Dermis microvascular lymphatic vessel endothelial cell (primary cell): Measurements from ENCODE around the gene HIVEP2. TPM values are rescaled to one million over a fixed set of nuclear protein-coding genes. Genes with fewer than 3 reads are reported as not detected.

Source experiments
- DNase-seq, 2 donors: peaks; one replicate each; pipeline versions ENCODE4 v3.0.0 to v3.0.0-alpha.2; 2010; ENCODE audit warnings: low read depth in 2 of 2
- total RNA-seq: library from RNA; depleted of rRNA; stranded (reverse); fragments of >200 nt; gene quantifications from 2 replicates; pipeline ENCODE4 v1.2.1, GENCODE V29; 2014

HIVEP2 gene
- total RNA-seq, 1 donor from 2014 or later = 5.5 TPM

DNA sequence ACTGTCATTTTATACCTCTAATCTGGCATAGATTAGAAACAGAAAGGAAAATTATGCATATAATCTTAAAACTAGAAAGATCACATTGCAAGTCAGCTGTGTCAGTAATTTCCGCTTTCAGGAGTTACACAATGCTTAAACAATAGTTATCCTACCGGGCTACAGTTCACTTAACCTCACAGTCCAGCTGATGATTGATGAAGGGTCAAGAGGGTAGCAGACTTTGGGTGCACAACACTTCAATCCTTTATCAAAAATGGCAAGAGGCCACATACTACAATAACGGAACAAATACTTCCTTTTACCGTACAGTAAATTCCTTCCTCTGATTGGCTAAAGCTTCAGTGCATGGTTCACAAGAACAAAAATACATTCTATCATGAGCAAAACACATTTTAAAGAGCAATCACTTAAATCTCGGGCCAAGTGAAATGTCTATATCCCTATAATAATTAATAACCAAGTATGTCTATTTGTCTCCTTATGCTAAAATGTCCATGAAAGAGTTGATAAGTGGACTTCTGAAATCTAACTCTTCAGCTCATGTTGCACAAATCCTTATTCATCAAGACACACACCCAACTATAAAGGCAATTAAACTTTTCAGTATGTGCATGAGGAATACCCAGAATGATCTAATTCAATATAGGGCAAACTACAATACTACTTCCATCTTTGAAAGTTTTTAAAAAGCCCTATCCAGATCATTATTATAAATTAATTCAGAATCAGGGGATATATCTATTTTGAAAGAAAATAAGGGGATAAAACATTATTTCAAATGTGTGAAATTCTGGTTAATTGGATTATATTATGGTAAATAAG, 76.8 kb downstream of the HIVEP2 start:
- peak; percentile 99 for DNase-seq

DNA sequence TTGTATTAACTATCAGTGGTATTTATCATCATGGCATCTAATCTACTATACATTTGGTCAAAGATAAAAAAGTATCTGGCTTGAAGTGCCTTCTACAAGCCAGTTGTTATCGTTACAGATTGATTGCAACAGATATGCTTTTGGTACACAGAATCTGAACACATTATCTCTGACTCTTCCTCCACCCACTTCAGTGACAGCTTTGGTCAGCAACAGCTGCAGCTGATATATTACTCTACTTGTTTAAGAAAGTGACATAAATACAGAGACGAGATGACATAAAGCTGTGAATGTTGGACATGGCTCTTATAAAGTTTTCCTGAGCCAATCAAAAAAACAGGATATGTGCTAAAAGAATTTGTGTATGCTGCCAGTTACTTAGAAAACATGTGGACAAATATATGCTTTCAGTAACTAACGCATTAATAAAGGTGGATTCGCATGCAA, 77.6 kb downstream of the HIVEP2 start:
- DNase-seq = peak in 1 of 2 donors; percentile 71

DNA sequence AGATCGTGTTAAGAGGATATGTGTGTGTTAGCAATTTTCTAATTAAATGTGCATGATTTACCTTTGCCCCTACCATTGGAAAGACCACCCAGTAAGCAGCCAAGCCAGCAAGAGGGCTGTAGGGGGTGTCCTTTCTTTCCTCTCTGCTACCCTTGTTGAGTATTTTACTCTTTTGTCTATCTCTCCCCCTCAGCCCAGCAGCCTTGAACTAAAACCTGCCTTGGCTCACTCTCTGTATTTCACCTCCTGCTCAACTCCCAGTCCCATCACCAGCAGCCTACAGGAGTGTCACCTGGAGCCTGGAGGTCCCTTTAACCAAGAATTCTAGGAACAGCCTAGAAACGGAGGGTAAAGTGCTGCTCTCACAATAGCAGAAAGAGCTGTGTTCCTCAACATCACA, 81.0 kb downstream of the HIVEP2 start:
- no peak for DNase-seq

DNA sequence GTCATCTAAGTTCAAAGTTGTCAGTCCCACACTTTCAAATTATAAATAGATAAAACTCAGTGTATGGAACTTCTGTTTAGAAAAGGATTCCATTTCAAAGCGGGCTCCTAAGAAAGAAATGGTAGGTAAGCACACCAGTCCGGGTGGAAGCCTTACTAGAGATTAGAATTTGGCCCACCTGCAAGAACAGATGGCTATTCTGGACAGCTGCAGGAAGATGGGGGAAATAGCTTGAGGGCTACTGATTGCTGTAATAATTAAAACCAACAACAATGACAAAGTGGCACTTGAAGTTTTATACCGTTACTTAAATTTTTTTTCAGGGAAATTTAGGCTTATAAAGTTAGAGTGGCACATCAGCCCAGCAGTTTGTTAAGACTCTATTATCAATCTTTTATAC, 83.3 kb downstream of the HIVEP2 start:
- DNase-seq = no peak

DNA sequence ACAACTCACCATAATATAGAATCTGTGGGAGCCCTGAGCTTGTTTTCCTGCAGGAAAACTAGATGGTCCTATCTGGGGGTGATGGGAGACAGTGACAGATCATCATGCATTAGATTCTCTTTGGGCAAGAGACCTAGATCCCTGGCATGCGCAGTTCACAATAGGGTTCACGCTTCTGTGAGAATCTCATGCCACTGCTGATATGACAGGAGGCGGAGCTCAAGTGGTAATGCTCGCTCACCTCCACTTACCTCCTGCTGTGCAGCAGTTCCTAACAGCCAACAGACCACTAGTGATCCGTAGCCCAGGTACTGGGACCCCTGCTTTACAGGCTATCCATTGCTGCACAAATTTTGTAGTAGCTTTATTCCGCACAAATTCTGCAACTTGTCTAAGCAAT, 84.5 kb downstream of the HIVEP2 start:
- no peak for DNase-seq

DNA sequence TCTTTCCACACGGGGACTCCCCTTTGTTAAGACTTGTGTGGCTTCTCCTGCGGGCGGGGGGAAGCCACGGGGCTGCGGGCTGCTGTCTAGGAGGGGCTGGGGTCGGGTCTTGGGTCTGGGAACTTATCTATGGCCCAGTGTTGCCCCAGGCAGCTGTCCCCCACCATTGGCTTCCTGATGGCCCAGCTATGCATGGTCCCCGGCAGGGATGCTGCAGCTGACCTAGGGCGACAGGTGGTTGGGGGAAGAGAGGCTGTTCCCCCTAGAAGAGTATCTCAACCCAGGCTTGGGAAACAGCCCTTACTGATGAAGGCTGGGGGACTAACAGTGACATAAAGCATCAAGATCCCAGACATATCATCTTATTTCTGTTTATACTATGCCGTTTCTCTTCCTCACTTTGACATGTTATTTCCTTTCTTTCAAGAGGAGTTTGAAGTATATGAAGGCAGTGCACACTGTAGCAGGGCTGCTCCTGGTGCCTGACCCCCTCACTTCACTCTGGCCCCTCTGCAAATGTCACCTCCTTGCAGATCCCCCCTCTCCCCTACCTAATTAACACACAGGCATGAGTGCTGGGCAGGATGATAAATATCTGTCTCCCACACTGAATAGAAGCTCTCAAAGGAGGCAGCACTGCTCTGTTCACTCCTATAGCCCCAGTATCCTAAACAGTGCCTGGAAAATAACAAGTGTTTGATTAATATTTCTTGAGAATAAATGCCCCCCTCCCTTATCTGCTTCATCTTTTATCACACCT, 87.0 kb downstream of the HIVEP2 start:
- no peak for DNase-seq

DNA sequence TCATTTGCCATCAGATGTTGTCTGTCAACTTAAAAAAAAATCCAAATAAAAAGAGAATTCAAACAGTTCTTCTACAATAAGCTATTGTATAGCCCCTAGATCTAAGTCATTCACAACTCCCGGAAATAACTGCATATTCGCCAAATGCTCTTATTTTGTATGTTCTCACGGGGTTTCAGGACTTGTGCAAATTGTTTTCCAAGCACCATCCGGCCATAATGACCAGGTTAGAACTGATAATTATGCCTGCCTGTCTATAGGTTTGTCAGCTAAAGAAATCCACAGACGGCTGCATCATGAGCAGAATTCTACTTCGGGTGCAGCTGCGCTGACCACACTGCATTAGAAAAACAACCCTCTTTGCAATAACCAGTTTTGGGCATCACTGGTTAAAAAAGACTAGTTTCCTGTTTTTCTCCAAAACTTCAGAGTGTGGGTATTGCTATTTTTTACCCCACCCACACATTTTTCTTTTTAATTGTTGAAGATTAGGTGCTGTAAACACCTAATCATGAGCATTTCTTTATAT, 87.7 kb downstream of the HIVEP2 start:
- peak in 1 of 2 donors; percentile 49 for DNase-seq

DNA sequence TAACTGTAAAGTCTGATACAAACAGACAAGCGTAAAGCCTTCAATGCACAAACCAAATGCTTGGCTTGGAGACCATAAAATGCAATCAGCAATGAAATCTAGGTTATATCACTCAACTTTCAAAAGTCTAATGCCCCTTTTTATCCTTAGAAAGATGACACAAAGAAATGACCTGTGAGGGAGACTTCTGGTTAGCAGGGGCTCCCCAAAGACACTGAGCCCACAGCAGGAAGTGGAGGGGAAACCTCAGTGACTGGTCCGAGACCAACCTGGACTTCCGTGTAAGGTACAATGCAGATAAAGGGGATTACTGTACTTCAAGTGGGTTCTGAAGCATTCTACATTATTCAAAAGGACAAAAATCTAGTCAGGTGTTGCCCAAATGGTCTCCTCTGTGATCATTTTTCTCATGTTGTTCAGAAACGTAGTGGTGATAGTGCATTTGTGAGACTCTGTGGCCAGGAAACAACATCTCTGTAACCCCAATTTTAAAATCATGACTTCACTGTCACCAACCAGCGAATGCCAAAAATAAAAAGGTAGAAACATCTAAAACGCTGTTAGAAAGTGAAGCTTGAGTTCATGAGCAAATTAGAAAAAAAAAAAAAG, 88.2 kb downstream of the HIVEP2 start:
- no peak for DNase-seq

DNA sequence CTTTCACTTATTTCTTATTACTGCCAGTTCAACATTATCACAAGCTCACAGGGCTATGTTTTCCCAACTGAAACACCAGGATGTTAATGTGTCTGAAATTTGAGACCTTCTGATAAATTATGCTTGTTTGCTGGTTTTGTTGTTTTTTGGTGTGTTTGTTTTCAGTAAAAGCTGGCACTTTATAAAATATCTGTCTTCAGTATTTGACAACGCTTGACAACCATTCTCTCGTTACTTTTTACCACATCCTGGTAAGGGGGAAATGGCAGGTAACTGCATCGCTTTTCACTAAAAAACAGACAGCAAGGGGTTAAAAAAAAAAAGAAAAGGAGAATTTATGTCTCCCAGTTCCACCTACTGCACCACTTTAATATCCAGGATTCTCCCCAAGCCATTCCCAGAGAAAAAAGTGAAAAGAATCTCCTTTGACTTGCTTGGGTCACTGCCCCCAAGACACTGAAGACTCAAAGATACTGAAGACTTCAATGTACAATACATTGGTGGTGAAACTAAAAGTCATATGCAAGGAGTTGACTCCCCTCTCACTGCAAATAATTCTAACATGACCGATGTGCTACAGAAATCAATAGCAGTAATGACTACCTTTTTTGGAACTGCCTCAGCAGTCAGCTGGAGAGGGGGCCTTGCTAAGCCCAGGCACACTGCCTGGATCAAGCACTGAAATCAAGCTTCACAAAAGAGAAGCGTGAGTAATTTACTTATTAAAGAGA, 88.9 kb downstream of the HIVEP2 start:
- no peak for DNase-seq

DNA sequence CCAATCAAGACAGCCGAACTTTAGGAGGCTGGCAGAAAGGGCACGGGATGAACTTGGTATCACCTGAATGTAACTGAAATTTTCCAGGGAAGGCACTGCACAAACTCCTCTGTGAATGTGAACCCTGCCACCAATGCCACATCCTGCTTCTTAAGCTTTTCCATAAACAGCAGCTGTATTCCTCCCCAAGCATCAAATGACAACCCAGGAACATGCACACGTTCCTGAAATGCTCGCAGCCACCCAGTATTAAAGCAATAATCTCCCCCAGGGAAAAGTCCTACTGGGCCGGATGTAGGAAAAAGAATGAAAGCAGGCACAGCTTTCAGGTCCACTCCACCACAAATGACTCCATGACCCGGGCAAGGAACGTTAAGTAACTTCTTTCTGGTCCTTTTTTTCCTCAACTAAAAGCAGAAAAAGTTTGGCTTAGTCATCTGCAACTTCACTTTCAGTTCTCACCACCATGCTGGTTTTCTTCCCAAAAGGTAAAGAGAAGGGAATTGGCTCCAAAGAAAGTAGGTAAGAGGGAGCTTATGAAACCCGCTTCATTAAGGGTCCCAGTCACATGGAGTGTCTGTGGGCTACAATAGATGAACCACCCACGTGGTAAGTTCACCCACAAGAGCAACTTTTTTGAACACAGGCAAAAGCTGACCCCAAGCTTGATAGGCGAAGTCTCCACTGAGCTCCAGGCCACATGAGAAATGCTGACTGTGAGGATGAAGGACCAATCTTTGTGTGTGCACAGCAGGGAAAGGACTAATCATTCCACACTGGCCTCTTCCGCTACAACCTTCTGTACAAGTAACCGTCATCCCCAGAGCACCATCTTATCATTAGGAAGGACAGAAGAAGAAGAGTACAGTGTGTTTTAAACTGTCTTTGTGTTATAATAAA, 90.1 kb downstream of the HIVEP2 start:
- no peak for DNase-seq

DNA sequence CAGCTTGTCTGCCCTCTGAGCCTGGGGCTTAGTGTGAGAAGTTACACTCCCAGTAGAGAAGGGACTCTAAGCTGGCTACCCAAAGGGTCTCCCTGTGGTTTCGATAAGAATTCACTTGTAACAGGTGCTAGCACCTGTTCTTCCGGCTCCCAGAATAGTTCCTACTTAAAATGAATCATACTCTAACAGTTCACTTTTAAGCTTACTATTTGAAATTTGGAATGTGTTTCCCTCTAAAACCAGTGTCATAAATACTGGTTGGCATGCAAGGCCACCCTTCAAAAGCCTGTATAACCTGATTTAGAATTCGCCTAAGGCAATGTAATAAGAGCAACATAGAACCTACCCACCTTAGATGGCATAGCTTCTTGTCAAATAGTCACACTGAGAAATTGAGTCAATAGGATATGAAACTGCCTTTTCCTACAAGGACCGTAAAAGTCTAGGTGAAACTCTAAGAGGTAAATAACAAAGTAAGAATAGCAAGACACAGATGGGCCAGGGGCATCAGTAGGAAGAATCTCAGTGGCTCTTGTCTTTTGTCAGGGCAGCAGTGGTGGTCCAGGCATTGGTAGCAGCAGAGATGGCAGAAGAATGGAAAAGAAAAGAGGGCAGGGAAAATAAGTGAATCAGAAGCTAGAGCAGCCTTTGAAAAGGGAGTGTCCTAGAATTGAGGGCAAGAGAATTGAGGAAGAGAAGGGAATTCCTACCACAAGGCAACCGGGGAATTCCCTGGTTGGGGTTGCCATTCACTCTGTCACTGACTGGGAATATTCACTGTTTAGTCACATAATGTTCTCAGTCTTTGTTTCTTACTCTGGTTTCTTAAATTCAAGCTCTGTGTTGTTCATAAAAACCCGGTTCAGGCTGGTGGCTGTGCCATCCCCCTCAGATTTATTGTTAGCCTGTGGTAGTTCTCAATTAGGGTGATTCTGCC, 91.5 kb downstream of the HIVEP2 start:
- no peak for DNase-seq

DNA sequence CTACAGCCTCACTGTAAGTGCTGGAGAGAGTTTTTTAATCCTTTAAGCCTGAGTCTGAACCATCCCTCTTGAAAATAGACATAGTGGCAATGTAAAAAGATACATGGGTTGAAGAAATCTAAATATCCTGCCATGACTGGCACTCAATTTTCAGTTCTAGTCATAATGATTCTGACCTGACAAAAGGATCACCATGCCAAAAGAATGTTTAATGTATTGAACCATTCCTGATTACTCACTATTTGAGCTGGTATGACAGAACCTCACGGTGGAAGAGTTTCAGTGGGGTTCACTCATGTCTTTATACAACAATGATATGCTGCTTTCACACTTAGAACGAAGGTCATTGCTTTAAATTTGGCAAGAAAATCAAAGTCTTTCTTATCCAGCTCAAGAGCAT, 93.4 kb downstream of the HIVEP2 start:
- no peak for DNase-seq

DNA sequence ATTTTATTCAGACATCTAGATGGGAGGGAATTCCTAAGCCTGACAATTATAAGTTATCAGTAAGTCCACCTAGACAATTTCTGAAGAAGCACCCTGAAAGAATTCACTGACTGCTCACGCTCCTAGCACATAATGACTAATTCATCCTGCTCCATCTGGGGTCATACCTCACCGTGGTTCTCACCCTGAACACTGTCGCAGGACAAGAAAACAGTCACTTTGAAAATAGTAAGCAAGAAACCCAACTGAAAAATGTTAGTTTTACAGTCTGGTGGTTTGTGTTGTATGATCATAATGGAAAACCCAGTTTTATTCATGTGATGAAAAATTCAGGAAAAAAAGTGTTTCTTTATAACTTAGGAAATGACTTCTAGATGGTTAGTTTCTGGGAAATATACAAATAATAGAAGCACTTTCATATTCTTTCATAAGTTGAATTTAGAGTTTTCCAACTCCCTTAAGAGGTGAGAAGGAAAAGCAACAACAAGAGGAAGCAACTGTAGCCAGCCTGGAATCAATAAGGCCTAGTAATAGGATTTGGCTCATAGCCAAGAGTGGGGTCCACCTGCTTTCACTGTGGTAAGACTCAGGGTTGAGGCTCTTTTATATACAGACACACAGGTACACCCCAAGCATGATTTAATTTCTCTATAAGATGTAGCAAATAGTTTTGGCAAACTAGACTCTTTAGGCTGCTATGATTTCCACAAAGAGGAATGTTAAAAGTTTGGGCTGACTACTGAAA, 94.1 kb downstream of the HIVEP2 start:
- DNase-seq = peak in 1 of 2 donors; percentile 60

DNA sequence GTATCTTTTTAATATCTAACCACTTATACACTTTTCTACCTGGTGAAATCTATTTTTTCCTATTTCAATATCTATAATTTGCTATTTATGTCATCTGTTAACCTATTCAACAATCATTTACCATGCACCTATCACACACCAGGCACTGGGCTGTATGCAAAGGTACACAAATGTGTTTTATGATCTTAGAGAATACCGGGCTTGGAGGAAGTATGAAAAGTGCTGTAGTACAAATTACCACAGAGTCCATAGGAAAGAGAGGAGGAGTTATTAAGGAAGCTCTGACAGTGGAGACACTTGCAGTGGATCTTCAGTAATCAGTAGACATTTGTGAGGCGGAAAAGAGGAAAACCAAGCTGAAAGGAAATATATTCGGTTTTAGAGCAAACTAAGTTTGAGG, 96.0 kb downstream of the HIVEP2 start:
- DNase-seq = no peak

DNA sequence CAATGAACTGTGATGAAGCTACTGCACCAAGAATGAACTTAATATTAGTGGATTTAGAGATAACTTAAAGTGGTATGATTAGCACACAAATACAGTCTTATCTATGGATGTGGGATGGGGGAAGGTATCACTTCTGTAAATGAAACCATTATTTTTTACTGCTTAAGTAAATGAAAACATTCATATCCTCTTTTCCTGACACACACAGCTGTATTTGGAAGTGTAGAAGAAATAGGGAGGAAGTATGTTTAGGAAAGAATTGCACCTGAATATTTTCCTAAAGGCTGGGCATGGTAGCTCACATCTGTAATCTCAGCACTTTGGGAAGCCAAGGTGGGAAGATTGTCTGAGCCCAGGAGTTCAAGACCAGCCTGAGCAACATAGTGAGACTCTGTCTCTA, 96.8 kb downstream of the HIVEP2 start:
- DNase-seq = no peak

DNA sequence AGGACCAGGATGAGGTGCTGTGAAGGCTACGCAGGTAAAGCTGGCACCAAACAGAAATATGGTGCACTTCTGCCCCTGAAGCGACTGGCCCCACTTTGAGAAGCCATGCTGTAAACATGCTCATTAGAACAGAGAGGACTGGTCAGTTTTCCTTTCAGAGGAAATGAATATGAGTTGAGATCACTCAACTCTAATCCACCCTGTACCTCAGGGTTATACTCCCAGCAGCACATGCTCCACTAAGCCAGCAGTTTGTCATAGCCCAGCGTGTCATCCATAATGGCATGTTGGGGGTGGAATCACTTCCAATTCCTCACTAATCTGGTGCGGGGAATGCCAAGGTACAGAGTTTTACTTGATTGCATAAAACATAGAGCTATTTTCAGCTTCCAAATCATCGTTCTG, 98.1 kb downstream of the HIVEP2 start:
- peak; percentile 89 to 95 for DNase-seq

DNA sequence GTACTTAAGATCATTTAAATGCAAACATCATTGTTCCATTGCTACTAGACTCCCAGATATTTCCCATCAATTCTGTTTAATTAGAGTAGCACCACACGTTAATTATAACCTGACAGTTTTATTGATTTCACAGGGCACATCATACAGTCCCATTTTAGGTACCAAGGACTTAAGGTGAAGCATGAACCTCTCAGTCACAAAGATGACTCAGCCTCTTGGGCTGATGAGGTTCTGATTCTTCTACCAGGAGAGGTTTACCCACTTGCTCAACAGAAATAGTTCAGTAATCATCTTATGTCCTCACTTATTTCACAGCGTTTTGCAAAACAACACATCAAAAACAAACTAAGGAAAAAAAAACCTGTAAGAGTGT, 98.5 kb downstream of the HIVEP2 start:
- DNase-seq = peak in 1 of 2 donors; percentile 46

DNA sequence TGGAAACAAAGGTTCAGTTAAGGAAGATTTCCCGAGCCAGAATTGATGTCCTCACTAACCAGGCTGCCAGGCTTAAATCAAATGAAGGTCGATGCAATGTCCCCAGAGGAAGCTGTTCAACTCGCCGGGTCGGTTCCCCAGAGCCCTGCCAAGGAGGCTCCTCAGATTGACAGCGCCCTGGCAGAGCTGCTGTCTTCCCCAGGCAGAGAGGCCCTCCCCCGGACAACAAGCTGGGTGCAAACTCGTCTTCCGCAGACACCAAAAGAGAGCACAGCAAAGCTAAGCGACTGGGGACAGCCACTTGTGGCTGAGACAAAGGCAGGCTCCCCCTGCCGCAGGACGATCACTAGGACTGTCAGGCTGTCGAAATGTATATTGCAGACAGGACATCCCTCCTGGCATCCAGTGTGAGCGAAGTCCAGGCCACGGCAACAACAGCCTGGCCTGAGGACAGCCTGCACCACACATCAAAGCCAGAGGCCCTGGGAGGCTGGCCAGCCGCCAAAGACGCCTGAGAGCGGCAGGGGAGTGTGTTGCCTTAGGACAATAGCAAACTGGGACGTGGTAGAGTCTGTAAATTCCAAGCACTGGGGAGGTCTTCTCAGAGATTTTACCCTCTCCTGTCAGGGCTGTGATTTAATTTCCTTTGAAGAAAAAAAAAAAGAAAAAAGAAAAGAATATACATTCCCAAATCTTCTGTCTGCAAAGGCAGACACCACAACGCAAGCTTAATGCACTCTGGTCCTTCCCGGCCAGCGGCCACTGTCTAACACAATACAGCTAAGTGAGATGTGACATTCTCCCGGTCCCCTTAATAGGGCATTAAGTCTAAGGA, 99.1 kb downstream of the HIVEP2 start:
- DNase-seq = peak; percentile 93 to 98
